ENCODE measurements around the gene C10orf143. TPM values are rescaled to one million over a fixed set of nuclear protein-coding genes. Genes with fewer than 3 reads are reported as not detected.

The C10orf143 gene
- total and polyA plus RNA-seq, 8 donors, result 0.29 to 11.6 (median 3.4) TPM; not detected in 2

GRCh38 chr10:130023454-130024230, 87.0 kb downstream of the C10orf143 start:
- no peak overlapping the region for H3K27ac ChIP-seq
- H3K4me3 ChIP-seq, result no peak overlapping the region
- WGBS, 5 donors, result 80 to 89% (median 85%) methylated on average over 16 to 19 of the region's 19 CpGs
- TF ChIP-seq CTCF (IDR thresholded peaks at IDR 0.05) (no peak), EP300 (IDR thresholded peaks at IDR 0.05) (no peak), POLR2AphosphoS5 (IDR thresholded peaks at IDR 0.05) (no peak), POLR2A (IDR thresholded peaks at IDR 0.05) (no peak)
- H3K4me1 ChIP-seq, result no peaks in the 10 kb centered on the region
- H3K36me3 ChIP-seq, result no peaks in the 10 kb centered on the region
- intact Hi-C loops (cut with DNase I; ENCODE audit: low total_unique reads), result no loop called here
- DNase-seq, result no peak
- H3K9me3 ChIP-seq, result no peaks in the 10 kb centered on the region
- H3K27me3 ChIP-seq, result peaks cover 0 to 19% (median 0%) of the 10 kb centered on the region in 3 donors

DNA sequence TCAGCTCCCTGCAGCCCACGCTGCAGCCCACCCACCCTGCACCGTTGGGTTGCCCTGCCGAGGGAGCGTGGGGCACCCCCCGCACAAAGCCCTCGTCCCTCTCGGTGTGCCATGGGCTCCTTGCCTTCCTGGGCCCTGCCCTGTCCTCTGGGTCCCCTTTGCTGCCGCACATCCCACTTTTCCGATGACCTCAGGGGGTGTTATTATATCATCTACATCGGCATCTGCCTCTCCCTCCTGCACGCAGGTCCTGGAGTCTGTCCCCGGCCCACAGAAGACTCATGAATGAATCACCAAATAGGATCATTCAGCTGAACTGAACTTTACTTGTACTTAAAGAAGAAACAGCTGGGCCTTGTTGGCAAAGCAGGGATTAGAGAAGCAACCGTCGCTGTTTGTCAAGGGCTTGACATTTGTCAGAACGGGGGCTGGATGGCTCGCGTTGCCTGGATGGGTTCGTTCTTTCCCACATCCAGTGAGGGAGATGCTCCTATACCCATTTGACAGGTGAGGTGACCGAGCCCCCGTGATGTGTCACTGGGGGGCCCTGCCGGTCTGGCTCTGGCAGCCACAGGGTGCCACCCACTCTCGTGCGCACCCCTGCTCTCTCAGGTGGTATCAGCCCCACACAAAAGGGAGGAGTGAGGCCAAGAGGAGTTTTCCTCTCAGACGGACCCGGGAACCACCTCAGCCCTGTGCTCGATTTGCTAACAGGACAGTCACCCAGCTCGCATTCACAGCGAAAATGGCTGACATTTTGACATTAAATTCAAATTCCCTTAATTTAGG, 87.9 kb downstream of the C10orf143 start:
- Histone ChIP-seq H3K4me1 (no peaks in the 10 kb centered on the region), H3K36me3 (no peaks in the 10 kb centered on the region), H3K9me3 (no peaks in the 10 kb centered on the region), H3K4me3 (no peak overlapping the region), H3K27ac (no peak overlapping the region), H3K27me3 (peaks cover 0 to 12% (median 0%) of the 10 kb centered on the region in 3 donors)
- WGBS, 5 donors, result 72 to 80% (median 76%) methylated on average over 28 of the region's 28 CpGs
- DNase-seq, result peak in 1 of 2 donors; percentile 27
- intact Hi-C loops (cut with DNase I; ENCODE audit: low total_unique reads), result no loop called here
- TF ChIP-seq POLR2A (IDR thresholded peaks at IDR 0.05), result no peak
- TF ChIP-seq CTCF (IDR thresholded peaks at IDR 0.05), result no peak
- no peak for TF ChIP-seq EP300 (IDR thresholded peaks at IDR 0.05)
- no peak for TF ChIP-seq POLR2AphosphoS5 (IDR thresholded peaks at IDR 0.05)

GRCh38 chr10:130022086-130022485, 88.5 kb downstream of the C10orf143 start:
- Histone ChIP-seq H3K4me1 (no peaks in the 10 kb centered on the region), H3K27ac (no peak overlapping the region), H3K9me3 (no peaks in the 10 kb centered on the region), H3K27me3 (peaks cover 0 to 11% (median 0%) of the 10 kb centered on the region in 3 donors), H3K36me3 (no peaks in the 10 kb centered on the region), H3K4me3 (no peak overlapping the region)
- WGBS, 5 donors, result 61 to 90% (median 76%) methylated on average over 6 of the region's 6 CpGs
- intact Hi-C loops (cut with DNase I; ENCODE audit: low total_unique reads), result no loop called here
- TF ChIP-seq POLR2A (IDR thresholded peaks at IDR 0.05) (no peak), POLR2AphosphoS5 (IDR thresholded peaks at IDR 0.05) (no peak), EP300 (IDR thresholded peaks at IDR 0.05) (no peak), CTCF (IDR thresholded peaks at IDR 0.05) (no peak)
- no peak for DNase-seq

GRCh38 chr10:130021383-130021950, 89.2 kb downstream of the C10orf143 start:
- 71 to 78% (median 75%) methylated on average over 12 of the region's 12 CpGs for WGBS, 5 donors
- DNase-seq, result peak in 1 of 2 donors; percentile 31

More at GRCh38 chr10:130021383-130021950, 89.2 kb downstream of the C10orf143 start:
- TF ChIP-seq EP300 (IDR thresholded peaks at IDR 0.05) (no peak), POLR2AphosphoS5 (IDR thresholded peaks at IDR 0.05) (no peak), CTCF (IDR thresholded peaks at IDR 0.05) (no peak), POLR2A (IDR thresholded peaks at IDR 0.05) (no peak)
- H3K9me3 ChIP-seq, result no peaks in the 10 kb centered on the region
- no peak overlapping the region for H3K4me3 ChIP-seq
- H3K4me1 ChIP-seq, result no peaks in the 10 kb centered on the region
- intact Hi-C loops (cut with DNase I; ENCODE audit: low total_unique reads), result no loop called here
- peaks cover 0 to 11% (median 0%) of the 10 kb centered on the region in 3 donors for H3K27me3 ChIP-seq
- no peak overlapping the region for H3K27ac ChIP-seq
- no peaks in the 10 kb centered on the region for H3K36me3 ChIP-seq

All from stomach (tissue), 9 donors.